GM21717 (cell line): Measurements from ENCODE around the gene CFAP90.

Experiments
- ATAC-seq: cut with Tn5 transposase; IDR thresholded peaks from one replicate; pipeline ENCODE4 v1.9.1; 2021; ENCODE audit warnings: mild to moderate bottlenecking, moderate library complexity; ENCODE audit not compliant: unreplicated experiment

CFAP90 gene

GRCh38 chr5:7825630-7826029, 25.3 kb downstream of the CFAP90 start:
- ATAC-seq = no peak

GRCh38 chr5:7824995-7825394, 25.9 kb downstream of the CFAP90 start:
- ATAC-seq = no peak

GRCh38 chr5:7823594-7823993, 27.3 kb downstream of the CFAP90 start:
- no peak for ATAC-seq

- no peak for ATAC-seq
These were observed 28.5 kb downstream of the CFAP90 start for GRCh38 chr5:7822449-7822848.

- no peak for ATAC-seq
These were observed 34.4 kb downstream of the CFAP90 start for GRCh38 chr5:7816535-7816901.

GRCh38 chr5:7815892-7816534, 34.9 kb downstream of the CFAP90 start:
- ATAC-seq = peak; percentile 80

- ATAC-seq = no peak
These were observed 36.1 kb downstream of the CFAP90 start for GRCh38 chr5:7814816-7815215.

GRCh38 chr5:7813576-7813975, 37.4 kb downstream of the CFAP90 start:
- no peak for ATAC-seq

GRCh38 chr5:7813007-7813406, 37.9 kb downstream of the CFAP90 start:
- no peak for ATAC-seq

- no peak for ATAC-seq
These were observed 39.2 kb downstream of the CFAP90 start for GRCh38 chr5:7811715-7812114.

- ATAC-seq = no peak
These were observed 41.9 kb downstream of the CFAP90 start for GRCh38 chr5:7808998-7809397.

- ATAC-seq = no peak
These were observed 45.6 kb downstream of the CFAP90 start for GRCh38 chr5:7805379-7805778.

- ATAC-seq = no peak
These were observed 47.0 kb downstream of the CFAP90 start for GRCh38 chr5:7803937-7804336.

GRCh38 chr5:7802855-7803254, 48.1 kb downstream of the CFAP90 start:
- no peak for ATAC-seq

- ATAC-seq = no peak
These were observed 48.9 kb downstream of the CFAP90 start for GRCh38 chr5:7801891-7802614.

- no peak for ATAC-seq
These were observed 55.6 kb downstream of the CFAP90 start for GRCh38 chr5:7795306-7795705.

GRCh38 chr5:7794823-7795222, 56.1 kb downstream of the CFAP90 start:
- peak; percentile 58 for ATAC-seq

- ATAC-seq = peak; percentile 94
These were observed 56.6 kb downstream of the CFAP90 start for GRCh38 chr5:7794311-7794710.

- no peak for ATAC-seq
These were observed 57.0 kb downstream of the CFAP90 start for GRCh38 chr5:7793895-7794294.

- ATAC-seq = no peak
These were observed 61.4 kb downstream of the CFAP90 start for GRCh38 chr5:7789567-7789966.

GRCh38 chr5:7787770-7788169, 63.2 kb downstream of the CFAP90 start:
- no peak for ATAC-seq

GRCh38 chr5:7784683-7785380, 66.1 kb downstream of the CFAP90 start:
- no peak for ATAC-seq
